Thymus (tissue), 11 donors: ENCODE data around the gene ABCA10. TPM values are rescaled to one million over a fixed set of nuclear protein-coding genes. Genes with fewer than 3 reads are reported as not detected.

Experiments used
- DNase-seq, 9 donors: peaks; one replicate each; pipeline ENCODE4 v3.0.0-alpha.2; 2013; ENCODE audit warnings: low spot score in 9 of 9, low read depth in 6 of 9, missing footprints in 1 of 9
- H3K27ac ChIP-seq, 2 donors: one replicate each; pipeline ENCODE4 v1.5.1; 2013; ENCODE audit warnings: control low read depth in 1 of 2, low read depth in 1 of 2, low read length in 1 of 2, mild to moderate bottlenecking in 1 of 2, moderate library complexity in 1 of 2
- H3K27me3 ChIP-seq, 2 donors: one replicate each; pipeline ENCODE4 v1.5.1; 2013; ENCODE audit warnings: low read length in 1 of 2; ENCODE audit not compliant: control insufficient read depth in 2 of 2, insufficient read depth in 1 of 2
- H3K36me3 ChIP-seq, 2 donors: one replicate each; pipeline ENCODE4 v1.5.1; 2013; ENCODE audit warnings: low read length in 1 of 2, mild to moderate bottlenecking in 1 of 2, moderate library complexity in 1 of 2; ENCODE audit not compliant: control insufficient read depth in 2 of 2, insufficient read depth in 2 of 2
- H3K4me1 ChIP-seq, 2 donors: one replicate each; pipeline ENCODE4 v1.5.1; 2013; ENCODE audit warnings: low read length in 2 of 2; ENCODE audit not compliant: control insufficient read depth in 2 of 2, insufficient read depth in 2 of 2
- H3K4me3 ChIP-seq, 2 donors: one replicate each; pipeline ENCODE4 v1.5.1; 2013; ENCODE audit warnings: low read length in 2 of 2, control low read depth in 1 of 2, mild to moderate bottlenecking in 1 of 2
- H3K9me3 ChIP-seq, 2 donors: one replicate each; pipeline ENCODE4 v1.5.1; 2013; ENCODE audit warnings: low read length in 1 of 2, mild to moderate bottlenecking in 1 of 2; ENCODE audit not compliant: control insufficient read depth in 2 of 2, insufficient read depth in 1 of 2
- WGBS: extraction: QIAGEN DNeasy Blood & Tissue Kit; methylation state at CpG from one replicate; pipeline ENCODE4 v1.1.7; 2013; 5-methylcytosine and 5-hydroxymethylcytosine counted together
- polyA plus RNA-seq: library from polyadenylated mRNA; stranded (reverse); fragments of 200-250 nt; gene quantifications from one replicate; pipeline ENCODE4 v1.2.3, GENCODE V29; 2013
- total RNA-seq: library from RNA; stranded (reverse); fragments of 120-200 nt; gene quantifications from one replicate; pipeline ENCODE4 v1.2.4, GENCODE V29; 2013
- donor health status: healthy.

The ABCA10 gene
- total and polyA plus RNA-seq, 2 donors, result 1.1 to 11.0 TPM

- no peaks in the 10 kb centered on the region for H3K4me1 ChIP-seq
- WGBS, result 92% methylated on average over 3 of the region's 3 CpGs
- H3K36me3 ChIP-seq, result no peaks in the 10 kb centered on the region
- no peak for DNase-seq
- no peak overlapping the region for H3K4me3 ChIP-seq
- no peak overlapping the region for H3K27ac ChIP-seq
- H3K9me3 ChIP-seq, result no peaks in the 10 kb centered on the region
- no peaks in the 10 kb centered on the region for H3K27me3 ChIP-seq
Measured at GRCh38 chr17:69134112-69134511, 94.5 kb downstream of the ABCA10 start.

GRCh38 chr17:69130627-69131296 lies 97.9 kb downstream of the ABCA10 start:
- no peaks in the 10 kb centered on the region for H3K4me1 ChIP-seq
- no peak overlapping the region for H3K27ac ChIP-seq
- H3K27me3 ChIP-seq, result no peaks in the 10 kb centered on the region
- 95% methylated on average over 6 of the region's 6 CpGs for WGBS
- H3K36me3 ChIP-seq, result no peaks in the 10 kb centered on the region
- DNase-seq, result no peak
- H3K4me3 ChIP-seq, result no peak overlapping the region
- no peaks in the 10 kb centered on the region for H3K9me3 ChIP-seq

- Histone ChIP-seq H3K27ac (no peak overlapping the region), H3K4me1 (no peaks in the 10 kb centered on the region), H3K4me3 (no peak overlapping the region), H3K27me3 (no peaks in the 10 kb centered on the region), H3K36me3 (no peaks in the 10 kb centered on the region), H3K9me3 (no peaks in the 10 kb centered on the region)
- no peak for DNase-seq
- WGBS, result 97% methylated on average over 1 of the region's 1 CpG
Measured at GRCh38 chr17:69123626-69124025, 105.0 kb downstream of the ABCA10 start.

GRCh38 chr17:69122065-69122464 lies 106.6 kb downstream of the ABCA10 start:
- WGBS, result 99% methylated on average over 5 of the region's 5 CpGs
- Histone ChIP-seq H3K27me3 (no peaks in the 10 kb centered on the region), H3K27ac (no peak overlapping the region), H3K4me3 (no peak overlapping the region), H3K4me1 (no peaks in the 10 kb centered on the region), H3K36me3 (no peaks in the 10 kb centered on the region), H3K9me3 (no peaks in the 10 kb centered on the region)
- DNase-seq, result no peak

- Histone ChIP-seq H3K36me3 (no peaks in the 10 kb centered on the region), H3K27ac (no peak overlapping the region), H3K4me1 (no peaks in the 10 kb centered on the region), H3K9me3 (no peaks in the 10 kb centered on the region), H3K27me3 (no peaks in the 10 kb centered on the region), H3K4me3 (no peak overlapping the region)
- no peak for DNase-seq
- 92% methylated on average over 2 of the region's 2 CpGs for WGBS
Measured at GRCh38 chr17:69117855-69118784, 110.5 kb downstream of the ABCA10 start.

- DNase-seq, result no peak
- Histone ChIP-seq H3K4me3 (no peak overlapping the region), H3K36me3 (no peaks in the 10 kb centered on the region), H3K4me1 (no peaks in the 10 kb centered on the region), H3K27me3 (no peaks in the 10 kb centered on the region), H3K9me3 (no peaks in the 10 kb centered on the region), H3K27ac (no peak overlapping the region)
- WGBS, result 91% methylated on average over 1 of the region's 1 CpG
Measured at GRCh38 chr17:69111794-69112193, 116.8 kb downstream of the ABCA10 start.

- no peak for DNase-seq
- Histone ChIP-seq H3K4me1 (no peaks in the 10 kb centered on the region), H3K36me3 (no peaks in the 10 kb centered on the region), H3K27ac (no peak overlapping the region), H3K9me3 (no peaks in the 10 kb centered on the region), H3K4me3 (no peak overlapping the region), H3K27me3 (no peaks in the 10 kb centered on the region)
- 93% methylated on average over 10 of the region's 10 CpGs for WGBS
Measured at GRCh38 chr17:69105907-69106730, 122.5 kb downstream of the ABCA10 start.

GRCh38 chr17:69103557-69104233 lies 124.9 kb downstream of the ABCA10 start:
- no peak for DNase-seq
- no peak overlapping the region for H3K4me3 ChIP-seq
- H3K9me3 ChIP-seq, result no peaks in the 10 kb centered on the region
- H3K27ac ChIP-seq, result no peak overlapping the region
- 96% methylated on average over 9 of the region's 9 CpGs for WGBS
- H3K27me3 ChIP-seq, result no peaks in the 10 kb centered on the region
- no peaks in the 10 kb centered on the region for H3K36me3 ChIP-seq
- H3K4me1 ChIP-seq, result no peaks in the 10 kb centered on the region
